Activated T-cell treated with anti-CD3 and anti-CD28 coated beads, Interleukin-2, amount 50 U/mL, for 48 hours (primary cell): ENCODE results near the gene DEXI.

Experiments
- DNase-seq, 2 experiments: peaks; one replicate each; pipeline ENCODE4 v3.0.0-alpha.2; 2020

DEXI gene

GRCh38 chr16:10923650-10924214 is 18.5 kb downstream of the DEXI start:
- no peak for DNase-seq

GRCh38 chr16:10923146-10923649 is 19.1 kb downstream of the DEXI start:
- DNase-seq, result no peak

- no peak for DNase-seq
Observed at GRCh38 chr16:10922328-10923145, 19.7 kb downstream of the DEXI start.

GRCh38 chr16:10921536-10922327 is 20.5 kb downstream of the DEXI start:
- DNase-seq, result no peak

GRCh38 chr16:10920726-10921427 is 21.4 kb downstream of the DEXI start:
- no peak for DNase-seq

- DNase-seq, result no peak
Observed at GRCh38 chr16:10919003-10919351, 23.3 kb downstream of the DEXI start.

- DNase-seq, result peak; percentile 92 to 93
Observed at GRCh38 chr16:10918294-10919002, 23.8 kb downstream of the DEXI start.

GRCh38 chr16:10916534-10916933 is 25.7 kb downstream of the DEXI start:
- DNase-seq, result no peak

GRCh38 chr16:10911267-10911666 is 31.0 kb downstream of the DEXI start:
- DNase-seq, result no peak

- no peak for DNase-seq
Observed at GRCh38 chr16:10907757-10908045, 34.6 kb downstream of the DEXI start.

- no peak for DNase-seq
Observed at GRCh38 chr16:10906914-10907756, 35.1 kb downstream of the DEXI start.

GRCh38 chr16:10906482-10906881 is 35.8 kb downstream of the DEXI start:
- DNase-seq, result no peak

GRCh38 chr16:10902999-10903398 is 39.3 kb downstream of the DEXI start:
- DNase-seq, result no peak

GRCh38 chr16:10897134-10897533 is 45.1 kb downstream of the DEXI start:
- no peak for DNase-seq

GRCh38 chr16:10896723-10897122 is 45.5 kb downstream of the DEXI start:
- no peak for DNase-seq

GRCh38 chr16:10896165-10896564 is 46.1 kb downstream of the DEXI start:
- DNase-seq, result no peak

GRCh38 chr16:10895053-10895946 is 47.0 kb downstream of the DEXI start:
- peak; percentile 42 to 49 for DNase-seq

GRCh38 chr16:10892782-10893318 is 49.4 kb downstream of the DEXI start:
- DNase-seq, result no peak

- no peak for DNase-seq
Observed at GRCh38 chr16:10889855-10890254, 52.4 kb downstream of the DEXI start.

- no peak for DNase-seq
Observed at GRCh38 chr16:10888320-10888937, 53.8 kb downstream of the DEXI start.
